ENCODE measurements around the gene TGM4.

DNA sequence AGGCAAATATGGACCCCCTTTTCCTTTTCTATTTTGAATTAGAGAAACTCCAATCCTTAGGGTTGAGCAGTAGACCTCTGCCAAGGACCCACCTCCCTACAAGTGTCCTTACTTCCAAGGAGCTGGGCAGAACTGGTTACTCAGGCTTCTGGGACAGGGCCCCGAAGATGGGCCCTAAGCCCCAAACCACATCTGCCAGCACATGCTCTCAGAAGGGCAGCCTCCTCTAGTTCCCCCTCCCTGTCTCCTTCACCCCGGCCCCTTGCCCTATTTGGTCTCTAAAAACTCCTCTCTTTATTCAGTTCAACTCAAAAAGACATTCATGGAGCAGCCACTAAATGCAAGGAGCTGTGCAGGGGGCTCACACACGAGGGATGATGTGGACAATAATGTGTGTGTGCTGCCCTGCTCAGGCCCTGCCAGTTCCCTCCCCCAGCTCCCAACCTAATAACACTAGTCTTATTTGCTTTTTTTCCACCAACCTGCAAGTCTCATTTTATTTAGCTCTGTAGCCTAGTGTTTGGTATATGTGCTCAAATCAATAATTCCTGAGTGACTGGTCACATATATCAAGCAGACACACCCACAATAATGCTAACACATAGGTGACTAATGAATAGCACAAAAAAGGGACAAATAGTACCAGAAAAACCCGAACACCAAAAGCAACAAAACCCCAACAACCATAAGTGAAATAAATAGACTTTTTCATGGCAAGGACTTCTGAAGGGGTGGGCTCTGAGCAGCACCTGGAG, 89.3 kb downstream of the TGM4 start:
- TF ChIP-seq, protein P1, sequence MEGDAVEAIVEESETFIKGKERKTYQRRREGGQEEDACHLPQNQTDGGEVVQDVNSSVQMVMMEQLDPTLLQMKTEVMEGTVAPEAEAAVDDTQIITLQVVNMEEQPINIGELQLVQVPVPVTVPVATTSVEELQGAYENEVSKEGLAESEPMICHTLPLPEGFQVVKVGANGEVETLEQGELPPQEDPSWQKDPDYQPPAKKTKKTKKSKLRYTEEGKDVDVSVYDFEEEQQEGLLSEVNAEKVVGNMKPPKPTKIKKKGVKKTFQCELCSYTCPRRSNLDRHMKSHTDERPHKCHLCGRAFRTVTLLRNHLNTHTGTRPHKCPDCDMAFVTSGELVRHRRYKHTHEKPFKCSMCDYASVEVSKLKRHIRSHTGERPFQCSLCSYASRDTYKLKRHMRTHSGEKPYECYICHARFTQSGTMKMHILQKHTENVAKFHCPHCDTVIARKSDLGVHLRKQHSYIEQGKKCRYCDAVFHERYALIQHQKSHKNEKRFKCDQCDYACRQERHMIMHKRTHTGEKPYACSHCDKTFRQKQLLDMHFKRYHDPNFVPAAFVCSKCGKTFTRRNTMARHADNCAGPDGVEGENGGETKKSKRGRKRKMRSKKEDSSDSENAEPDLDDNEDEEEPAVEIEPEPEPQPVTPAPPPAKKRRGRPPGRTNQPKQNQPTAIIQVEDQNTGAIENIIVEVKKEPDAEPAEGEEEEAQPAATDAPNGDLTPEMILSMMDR (conservative IDR thresholded peaks at IDR 0.05; ENCODE audit: low read depth in 2 of 2): no peak
- TF ChIP-seq, protein P2, sequence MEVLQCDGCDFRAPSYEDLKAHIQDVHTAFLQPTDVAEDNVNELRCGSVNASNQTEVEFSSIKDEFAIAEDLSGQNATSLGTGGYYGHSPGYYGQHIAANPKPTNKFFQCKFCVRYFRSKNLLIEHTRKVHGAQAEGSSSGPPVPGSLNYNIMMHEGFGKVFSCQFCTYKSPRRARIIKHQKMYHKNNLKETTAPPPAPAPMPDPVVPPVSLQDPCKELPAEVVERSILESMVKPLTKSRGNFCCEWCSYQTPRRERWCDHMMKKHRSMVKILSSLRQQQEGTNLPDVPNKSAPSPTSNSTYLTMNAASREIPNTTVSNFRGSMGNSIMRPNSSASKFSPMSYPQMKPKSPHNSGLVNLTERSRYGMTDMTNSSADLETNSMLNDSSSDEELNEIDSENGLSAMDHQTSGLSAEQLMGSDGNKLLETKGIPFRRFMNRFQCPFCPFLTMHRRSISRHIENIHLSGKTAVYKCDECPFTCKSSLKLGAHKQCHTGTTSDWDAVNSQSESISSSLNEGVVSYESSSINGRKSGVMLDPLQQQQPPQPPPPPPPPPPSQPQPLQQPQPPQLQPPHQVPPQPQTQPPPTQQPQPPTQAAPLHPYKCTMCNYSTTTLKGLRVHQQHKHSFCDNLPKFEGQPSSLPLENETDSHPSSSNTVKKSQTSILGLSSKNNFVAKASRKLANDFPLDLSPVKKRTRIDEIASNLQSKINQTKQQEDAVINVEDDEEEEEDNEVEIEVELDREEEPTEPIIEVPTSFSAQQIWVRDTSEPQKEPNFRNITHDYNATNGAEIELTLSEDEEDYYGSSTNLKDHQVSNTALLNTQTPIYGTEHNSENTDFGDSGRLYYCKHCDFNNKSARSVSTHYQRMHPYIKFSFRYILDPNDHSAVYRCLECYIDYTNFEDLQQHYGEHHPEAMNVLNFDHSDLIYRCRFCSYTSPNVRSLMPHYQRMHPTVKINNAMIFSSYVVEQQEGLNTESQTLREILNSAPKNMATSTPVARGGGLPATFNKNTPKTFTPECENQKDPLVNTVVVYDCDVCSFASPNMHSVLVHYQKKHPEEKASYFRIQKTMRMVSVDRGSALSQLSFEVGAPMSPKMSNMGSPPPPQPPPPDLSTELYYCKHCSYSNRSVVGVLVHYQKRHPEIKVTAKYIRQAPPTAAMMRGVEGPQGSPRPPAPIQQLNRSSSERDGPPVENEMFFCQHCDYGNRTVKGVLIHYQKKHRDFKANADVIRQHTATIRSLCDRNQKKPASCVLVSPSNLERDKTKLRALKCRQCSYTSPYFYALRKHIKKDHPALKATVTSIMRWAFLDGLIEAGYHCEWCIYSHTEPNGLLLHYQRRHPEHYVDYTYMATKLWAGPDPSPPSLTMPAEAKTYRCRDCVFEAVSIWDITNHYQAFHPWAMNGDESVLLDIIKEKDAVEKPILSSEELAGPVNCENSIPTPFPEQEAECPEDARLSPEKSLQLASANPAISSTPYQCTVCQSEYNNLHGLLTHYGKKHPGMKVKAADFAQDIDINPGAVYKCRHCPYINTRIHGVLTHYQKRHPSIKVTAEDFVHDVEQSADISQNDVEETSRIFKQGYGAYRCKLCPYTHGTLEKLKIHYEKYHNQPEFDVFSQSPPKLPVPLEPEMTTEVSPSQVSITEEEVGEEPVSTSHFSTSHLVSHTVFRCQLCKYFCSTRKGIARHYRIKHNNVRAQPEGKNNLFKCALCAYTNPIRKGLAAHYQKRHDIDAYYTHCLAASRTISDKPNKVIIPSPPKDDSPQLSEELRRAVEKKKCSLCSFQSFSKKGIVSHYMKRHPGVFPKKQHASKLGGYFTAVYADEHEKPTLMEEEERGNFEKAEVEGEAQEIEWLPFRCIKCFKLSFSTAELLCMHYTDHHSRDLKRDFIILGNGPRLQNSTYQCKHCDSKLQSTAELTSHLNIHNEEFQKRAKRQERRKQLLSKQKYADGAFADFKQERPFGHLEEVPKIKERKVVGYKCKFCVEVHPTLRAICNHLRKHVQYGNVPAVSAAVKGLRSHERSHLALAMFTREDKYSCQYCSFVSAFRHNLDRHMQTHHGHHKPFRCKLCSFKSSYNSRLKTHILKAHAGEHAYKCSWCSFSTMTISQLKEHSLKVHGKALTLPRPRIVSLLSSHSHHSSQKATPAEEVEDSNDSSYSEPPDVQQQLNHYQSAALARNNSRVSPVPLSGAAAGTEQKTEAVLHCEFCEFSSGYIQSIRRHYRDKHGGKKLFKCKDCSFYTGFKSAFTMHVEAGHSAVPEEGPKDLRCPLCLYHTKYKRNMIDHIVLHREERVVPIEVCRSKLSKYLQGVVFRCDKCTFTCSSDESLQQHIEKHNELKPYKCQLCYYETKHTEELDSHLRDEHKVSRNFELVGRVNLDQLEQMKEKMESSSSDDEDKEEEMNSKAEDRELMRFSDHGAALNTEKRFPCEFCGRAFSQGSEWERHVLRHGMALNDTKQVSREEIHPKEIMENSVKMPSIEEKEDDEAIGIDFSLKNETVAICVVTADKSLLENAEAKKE (CRISPR knock-in tag; IDR thresholded peaks at IDR 0.05): no peak
- TF ChIP-seq ZNF114 (CRISPR knock-in tag; IDR thresholded peaks at IDR 0.05) (no peak), POLR2AphosphoS5 (IDR thresholded peaks at IDR 0.05; ENCODE audit: low read depth) (no peak), EZH2phosphoT487 (IDR thresholded peaks at IDR 0.05; ENCODE audit: unreplicated experiment) (no peak), EZH2 (IDR thresholded peaks at IDR 0.05; ENCODE audit: low read depth, unreplicated experiment) (no peak)
- TF ChIP-seq, protein P3, sequence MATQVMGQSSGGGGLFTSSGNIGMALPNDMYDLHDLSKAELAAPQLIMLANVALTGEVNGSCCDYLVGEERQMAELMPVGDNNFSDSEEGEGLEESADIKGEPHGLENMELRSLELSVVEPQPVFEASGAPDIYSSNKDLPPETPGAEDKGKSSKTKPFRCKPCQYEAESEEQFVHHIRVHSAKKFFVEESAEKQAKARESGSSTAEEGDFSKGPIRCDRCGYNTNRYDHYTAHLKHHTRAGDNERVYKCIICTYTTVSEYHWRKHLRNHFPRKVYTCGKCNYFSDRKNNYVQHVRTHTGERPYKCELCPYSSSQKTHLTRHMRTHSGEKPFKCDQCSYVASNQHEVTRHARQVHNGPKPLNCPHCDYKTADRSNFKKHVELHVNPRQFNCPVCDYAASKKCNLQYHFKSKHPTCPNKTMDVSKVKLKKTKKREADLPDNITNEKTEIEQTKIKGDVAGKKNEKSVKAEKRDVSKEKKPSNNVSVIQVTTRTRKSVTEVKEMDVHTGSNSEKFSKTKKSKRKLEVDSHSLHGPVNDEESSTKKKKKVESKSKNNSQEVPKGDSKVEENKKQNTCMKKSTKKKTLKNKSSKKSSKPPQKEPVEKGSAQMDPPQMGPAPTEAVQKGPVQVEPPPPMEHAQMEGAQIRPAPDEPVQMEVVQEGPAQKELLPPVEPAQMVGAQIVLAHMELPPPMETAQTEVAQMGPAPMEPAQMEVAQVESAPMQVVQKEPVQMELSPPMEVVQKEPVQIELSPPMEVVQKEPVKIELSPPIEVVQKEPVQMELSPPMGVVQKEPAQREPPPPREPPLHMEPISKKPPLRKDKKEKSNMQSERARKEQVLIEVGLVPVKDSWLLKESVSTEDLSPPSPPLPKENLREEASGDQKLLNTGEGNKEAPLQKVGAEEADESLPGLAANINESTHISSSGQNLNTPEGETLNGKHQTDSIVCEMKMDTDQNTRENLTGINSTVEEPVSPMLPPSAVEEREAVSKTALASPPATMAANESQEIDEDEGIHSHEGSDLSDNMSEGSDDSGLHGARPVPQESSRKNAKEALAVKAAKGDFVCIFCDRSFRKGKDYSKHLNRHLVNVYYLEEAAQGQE (IDR thresholded peaks at IDR 0.05; ENCODE audit: unreplicated experiment): no peak
